HL-60/S4 (cell line): ENCODE results near the gene PRR23E.

ENCODE experiments used
- in situ Hi-C: fragments of 300-500 bp; cut with MboI; formaldehyde crosslinking; loops from 2 replicates; pipeline ENCODE4 v1.14.3; 2022; ENCODE audit warnings: low sequenced_read_pairs

PRR23E gene

DNA sequence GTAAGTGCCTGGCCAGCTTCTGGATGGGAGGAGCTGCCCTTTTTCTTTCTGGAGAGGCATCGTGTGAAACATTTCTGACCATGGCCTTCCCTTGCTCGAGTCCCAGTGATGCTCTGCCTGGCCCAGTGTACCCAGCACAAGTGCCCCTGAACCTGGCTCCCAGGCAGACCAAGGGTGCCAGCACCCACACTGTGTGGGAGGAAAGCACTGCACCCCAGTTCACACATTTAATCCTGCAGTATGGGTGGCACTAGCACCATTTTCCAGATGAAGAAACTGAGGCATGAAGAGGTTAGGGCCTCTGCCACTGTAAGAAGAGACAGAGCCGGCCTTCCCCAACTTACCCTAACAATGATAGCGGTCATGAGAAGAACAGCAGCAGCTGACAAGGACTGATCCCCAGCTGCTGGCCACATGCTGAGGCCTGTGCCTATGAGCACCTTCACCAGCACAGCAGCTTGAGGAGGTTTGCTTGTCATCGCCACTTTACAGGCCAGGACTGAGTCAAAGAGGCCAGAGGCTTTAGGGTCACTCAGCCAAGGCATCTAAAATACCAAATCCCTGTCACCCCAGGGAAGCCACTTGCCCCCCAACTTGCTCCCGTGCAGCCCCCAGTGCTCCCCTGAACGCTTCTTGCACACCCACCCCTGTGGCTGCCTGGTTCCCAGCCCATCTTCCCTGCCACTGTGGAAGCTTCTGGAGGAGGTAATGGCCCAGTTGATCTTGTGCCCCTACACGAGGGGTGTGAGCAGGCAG lies 15.0 kb downstream of the PRR23E start:
- in situ Hi-C loops = no loop called here

GRCh38 chr3:127208483-127209100 lies 15.7 kb downstream of the PRR23E start:
- in situ Hi-C loops = no loop called here

DNA sequence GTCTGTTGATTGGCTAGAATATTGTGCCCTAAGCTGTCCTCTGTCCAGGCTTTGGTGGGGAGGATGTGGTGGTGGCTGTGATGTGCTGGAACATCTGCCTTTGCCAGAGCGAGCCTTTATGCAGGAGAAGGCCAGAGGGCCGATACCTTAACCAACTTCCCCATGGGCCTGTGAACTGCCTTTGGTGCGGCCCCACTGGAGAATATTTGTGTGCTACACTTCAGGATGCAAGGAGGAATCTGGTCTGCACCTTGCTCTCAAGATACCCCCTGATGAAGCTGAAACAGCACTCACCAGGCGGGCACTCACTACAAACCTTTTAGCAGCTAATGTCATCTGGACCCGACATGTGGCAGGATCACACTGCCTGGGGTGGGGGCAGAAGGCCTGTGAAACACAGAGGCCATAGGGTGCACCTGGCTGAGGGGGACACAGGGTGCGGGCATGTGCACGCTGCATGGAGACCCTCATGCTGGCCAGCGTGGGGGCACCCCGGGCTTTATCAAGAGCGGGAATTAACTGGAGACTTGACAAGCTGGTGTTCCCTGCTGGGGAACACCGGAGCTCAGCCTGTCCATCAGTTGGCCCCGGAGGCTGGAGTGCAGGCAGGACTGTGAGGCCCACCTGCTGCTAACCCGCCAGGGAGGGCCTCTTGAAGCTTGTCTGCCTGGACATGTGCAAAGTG lies 16.4 kb downstream of the PRR23E start:
- in situ Hi-C loops = no loop called here

DNA sequence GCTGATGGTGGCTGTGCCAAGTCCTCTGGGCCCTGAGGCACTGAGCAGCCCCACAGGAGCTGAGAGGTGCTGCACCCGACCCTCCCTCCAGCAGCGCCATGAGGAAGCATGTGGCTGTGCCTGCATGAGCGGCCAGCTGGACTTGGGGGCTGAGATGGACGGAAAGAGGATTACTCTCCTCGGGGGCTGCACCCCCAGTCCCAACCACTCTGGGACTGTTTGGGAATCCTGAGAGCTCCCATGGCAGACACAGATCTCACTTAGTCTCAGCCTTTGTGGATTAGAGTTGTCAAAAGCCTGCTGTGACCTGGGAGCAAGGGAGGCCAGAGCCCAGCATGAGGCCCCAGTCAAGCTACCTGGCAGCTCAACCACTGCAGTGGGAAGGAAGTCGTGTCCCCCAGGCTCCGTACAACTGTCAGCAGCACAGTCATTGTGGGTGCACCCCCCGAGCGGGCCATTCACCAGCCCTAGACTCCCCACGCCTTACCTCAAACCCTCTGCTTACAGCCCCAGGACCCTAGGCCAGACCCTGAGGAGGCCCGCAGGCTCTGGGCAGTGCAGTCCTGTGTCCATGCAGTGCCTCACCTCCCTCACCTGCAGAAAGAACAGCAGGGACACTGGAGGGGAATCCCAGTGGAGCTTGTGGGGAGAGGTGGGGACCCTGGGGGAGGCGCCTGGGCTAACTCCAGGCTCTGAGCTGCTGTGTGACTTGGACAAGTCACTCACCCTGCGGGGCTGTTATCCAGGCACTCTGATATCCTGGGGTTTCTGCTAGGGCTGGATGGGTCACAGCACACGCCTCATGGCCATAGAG lies 17.1 kb downstream of the PRR23E start:
- in situ Hi-C loops = no loop called here

DNA sequence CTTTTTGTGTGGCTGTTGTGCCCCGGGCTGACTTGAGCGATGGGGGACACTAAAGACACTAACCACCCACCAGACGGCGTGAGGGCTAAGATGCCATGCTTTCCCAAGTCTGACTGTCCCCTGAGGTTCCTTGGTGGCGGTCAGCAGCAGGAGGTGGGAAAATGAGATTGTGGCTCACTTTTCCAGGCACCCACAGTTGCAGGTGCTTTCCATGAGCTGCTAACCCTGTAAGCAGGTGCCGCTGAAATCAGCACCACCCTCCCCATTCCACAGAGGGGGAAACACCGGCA lies 17.7 kb downstream of the PRR23E start:
- in situ Hi-C loops = no loop called here

GRCh38 chr3:127211118-127212060 lies 18.5 kb downstream of the PRR23E start:
- in situ Hi-C loops = no loop called here

DNA sequence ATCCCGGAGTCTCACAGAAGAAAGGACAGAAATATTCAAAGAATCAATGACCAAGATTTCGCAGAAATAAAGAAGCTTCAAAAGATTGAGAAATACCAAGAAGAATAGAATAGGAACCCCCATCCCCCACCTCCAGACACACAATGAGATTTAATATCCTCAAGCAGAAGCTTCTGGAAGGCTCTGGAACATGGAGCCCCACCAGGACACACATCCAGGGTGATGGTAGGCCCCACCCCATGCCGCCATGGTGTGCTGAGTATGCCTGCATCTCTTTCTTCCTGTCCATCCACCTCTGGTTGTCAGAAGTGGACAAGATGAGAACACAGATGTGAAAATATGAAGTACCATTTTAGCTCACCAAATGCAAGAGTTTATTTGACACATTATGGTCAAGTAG lies 19.3 kb downstream of the PRR23E start:
- in situ Hi-C loops = no loop called here

DNA sequence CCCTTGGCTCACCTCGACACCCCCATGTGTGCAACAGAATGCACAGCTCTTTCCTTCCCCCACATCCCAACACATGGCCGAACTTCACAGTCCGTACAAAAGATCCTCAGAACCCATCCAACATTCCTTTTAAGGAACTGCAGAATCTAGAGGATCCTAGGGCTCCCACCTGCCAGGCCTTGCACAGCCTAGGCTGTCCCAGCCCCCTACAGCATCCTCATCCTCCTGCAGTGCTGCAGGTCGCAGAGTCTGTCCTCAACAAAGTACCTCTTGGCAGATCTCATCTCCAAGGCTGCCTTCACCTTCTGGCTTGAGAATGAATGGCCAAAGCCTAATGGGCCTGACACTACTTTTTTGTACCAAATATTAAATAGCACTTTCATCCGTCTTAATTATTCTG lies 19.8 kb downstream of the PRR23E start:
- in situ Hi-C loops = no loop called here

GRCh38 chr3:127213381-127213918 lies 20.5 kb downstream of the PRR23E start:
- in situ Hi-C loops = no loop called here

DNA sequence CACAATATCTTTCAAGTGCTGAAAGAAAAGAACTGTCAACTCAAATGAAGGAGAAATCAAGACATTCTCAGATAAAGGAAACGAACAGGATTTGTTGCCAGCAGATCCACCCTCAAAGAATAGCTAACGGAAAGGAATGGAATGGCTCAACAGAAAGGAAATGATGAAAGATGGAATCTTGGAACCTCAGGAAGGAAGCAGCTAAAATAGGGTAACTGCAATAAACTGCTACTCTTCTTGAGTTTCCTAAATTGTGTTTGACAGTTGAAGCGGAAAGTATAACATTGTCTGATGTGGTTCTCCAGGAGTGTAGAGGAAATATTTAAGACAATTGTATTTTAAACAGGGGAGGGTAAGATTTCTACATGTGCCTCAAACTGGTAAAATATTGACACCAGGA lies 22.0 kb downstream of the PRR23E start:
- in situ Hi-C loops = no loop called here

DNA sequence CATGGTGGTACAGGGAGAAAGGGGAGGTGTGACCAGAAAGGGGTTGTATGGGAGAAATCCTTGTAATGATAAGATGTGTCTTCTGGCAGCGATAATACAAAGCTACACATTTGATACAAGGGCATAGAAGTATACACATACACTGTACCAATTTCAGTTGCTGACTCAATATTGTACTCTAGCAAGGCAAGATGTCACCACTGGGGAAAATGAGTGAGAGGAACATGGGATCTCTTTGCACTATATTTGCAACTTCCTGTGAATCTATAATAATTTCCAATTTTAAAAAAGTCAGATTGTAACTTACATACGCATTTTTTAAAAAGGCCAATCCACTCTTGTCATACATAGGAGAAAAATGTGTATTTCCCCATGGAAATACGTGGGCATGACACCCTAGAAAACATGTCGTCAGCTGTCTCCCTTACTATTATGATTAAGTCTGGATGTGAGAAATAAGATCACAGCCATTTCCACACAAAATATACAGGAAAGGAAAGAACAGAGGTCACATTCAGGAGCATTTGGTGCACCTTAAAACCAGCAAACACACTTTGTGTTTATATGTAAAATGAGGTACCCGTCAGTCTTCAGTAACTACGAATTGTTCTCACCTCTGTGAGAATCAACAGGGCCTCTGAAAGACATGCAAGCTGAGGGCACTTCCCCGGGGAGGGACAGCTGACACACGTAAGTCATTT lies 22.9 kb downstream of the PRR23E start:
- in situ Hi-C loops = no loop called here

- in situ Hi-C loops = no loop called here
Observed at GRCh38 chr3:127216415-127217261, 23.7 kb downstream of the PRR23E start.

DNA sequence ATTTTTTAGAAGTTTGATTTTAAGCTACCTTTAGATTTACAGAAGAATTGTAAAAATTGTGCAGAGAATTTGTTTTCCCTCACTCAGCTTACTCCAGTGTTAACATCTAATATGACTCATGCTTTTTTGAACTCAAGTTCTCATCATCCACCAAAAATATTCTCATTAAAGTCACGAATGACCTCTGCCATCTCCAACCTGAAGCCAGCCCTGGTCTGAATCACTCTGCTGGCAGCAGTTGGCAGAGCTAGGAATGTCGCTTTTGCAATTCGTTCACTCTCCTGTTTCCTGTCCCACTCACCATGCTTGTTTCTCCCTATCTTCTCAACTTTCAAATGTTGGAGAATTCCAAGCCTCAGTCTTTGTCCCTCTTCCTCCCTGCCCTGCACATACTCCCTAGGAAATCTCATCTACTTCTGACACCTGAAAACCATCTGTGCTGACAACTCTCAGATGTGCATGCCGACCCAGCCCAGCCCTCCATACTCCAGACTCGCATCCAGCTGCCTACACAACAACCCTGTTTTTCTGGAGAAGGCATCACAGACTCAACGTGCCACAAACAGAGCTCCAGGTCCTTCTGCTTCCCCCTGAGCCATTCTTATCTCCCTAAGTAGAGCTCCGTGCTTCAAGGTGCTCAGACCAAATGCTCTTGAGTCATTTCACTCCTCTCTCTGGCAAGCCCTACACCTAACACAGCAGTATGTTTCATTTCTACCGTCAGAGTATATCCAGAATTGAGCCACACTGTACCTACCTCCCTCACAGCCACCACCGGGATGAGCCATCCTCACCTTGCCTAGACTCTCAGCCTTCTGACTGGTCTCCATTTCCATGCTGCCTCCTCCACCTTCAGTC lies 24.9 kb downstream of the PRR23E start:
- in situ Hi-C loops = no loop called here

GRCh38 chr3:127218454-127218922 lies 25.6 kb downstream of the PRR23E start:
- in situ Hi-C loops = no loop called here

- in situ Hi-C loops = no loop called here
Observed at GRCh38 chr3:127220497-127220896, 27.6 kb downstream of the PRR23E start.

DNA sequence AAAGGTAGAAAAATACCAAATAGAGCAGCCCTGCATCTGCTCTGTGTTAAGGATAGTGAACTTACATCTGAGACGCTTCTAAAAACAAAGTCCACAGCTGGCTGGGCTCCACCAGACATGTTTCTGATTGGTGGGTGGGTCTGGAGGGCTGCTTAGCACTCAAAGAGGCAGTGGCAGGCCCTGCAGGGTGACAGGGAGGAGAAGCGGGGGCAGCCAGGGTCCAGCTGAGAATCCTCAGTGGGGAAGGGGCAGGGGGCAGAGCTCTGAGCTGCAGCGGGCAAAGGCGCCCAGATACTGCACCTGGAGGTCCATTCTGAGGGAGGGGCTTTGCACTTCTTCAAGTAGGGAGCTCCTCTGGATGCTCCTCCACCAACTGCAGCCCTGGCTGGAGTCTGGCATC lies 28.1 kb downstream of the PRR23E start:
- in situ Hi-C loops = no loop called here

DNA sequence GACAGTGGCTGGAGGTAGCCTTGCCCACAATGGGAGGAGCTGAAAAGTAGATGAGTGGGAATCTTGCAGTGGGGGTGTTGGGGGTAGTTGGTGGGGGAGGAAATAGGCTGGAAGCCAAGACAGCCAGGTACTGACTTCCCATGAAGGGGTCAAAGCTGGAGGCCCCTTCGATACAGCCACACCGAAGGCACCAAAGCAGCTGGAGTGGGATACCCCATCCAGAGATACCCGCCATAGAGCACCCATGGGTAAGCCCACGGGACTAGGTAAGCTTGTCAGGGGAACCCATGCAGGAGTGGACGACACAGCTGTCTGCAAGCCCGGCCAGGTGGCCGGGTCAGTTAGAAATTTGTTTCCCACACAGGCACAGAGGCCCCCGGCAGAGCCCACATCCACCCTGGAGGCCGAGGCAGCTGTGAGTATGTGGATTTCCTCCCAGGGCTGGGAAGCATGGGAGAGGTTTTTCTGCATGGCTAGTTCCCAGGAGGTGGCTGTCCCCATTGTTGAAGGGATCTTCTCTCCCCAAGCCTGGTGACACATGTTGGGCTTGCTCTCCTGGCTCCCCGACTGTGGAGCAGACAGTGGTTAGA lies 28.6 kb downstream of the PRR23E start:
- in situ Hi-C loops = no loop called here
